ENCODE measurements around the gene IQUB.
"Not testable (repeated sequence)": the region's sequence is repeated elsewhere in the genome, so short reads cannot be mapped to it uniquely, and the experiment has no call there.

Gene IQUB

DNA sequence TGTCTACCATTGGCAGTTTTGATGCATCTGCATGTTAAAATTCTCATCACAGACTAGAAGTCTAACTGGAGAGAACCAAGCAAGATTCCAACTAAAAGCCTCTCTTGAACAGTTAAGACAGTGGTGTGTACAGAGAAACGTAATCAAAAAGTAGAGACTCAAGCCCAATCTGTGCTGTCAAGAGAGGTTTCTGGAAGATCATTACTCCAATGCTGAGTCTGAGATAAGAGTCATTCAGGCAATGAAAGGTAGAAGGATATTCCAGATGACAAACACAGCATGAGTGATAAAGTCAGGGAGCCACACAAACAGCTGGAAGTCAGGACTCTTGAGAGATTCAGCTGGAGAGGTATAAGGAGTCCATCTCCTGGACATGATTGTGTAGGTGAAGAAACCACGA, 48.7 kb downstream of the IQUB start:
- DNase-seq (ENCODE audit: low spot score), result no peak

DNA sequence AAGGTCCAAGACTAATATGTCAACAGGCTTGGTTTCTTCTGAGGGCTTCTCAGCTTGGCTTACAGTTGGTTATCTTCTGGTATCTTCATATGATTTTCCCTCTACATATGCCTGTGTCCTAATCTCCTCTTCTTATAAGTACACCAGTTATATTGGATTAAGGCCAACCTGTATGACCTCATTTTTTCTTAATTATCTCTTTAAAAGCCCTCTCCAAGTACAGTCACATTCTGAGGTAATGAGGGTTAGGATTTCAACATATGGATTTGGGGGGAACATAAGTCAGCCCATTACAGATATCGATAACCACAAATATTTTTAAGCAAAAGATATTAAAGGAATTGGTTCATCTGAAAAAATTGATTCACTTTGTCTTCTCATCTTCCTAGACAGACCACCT, 49.2 kb downstream of the IQUB start:
- no peak for DNase-seq (ENCODE audit: low spot score)

DNA sequence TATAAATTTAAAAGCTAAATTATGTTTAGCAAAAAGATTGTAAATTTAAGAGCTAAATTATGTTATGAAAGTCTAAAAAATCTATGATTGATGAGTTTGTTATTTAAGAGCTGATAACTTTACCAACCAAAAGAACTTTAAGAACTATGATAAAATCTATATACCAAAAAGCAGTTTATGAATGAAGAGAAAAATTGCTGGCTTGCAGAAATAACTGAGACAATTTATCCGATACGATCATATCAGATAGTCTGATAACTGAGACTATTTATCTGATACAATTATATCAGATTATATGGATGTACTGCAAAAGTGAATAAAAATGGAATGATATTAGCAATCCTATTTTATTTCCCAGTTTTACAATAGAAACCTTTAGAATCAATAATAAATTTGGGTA, 50.2 kb downstream of the IQUB start:
- DNase-seq (ENCODE audit: low spot score), result no peak

DNA sequence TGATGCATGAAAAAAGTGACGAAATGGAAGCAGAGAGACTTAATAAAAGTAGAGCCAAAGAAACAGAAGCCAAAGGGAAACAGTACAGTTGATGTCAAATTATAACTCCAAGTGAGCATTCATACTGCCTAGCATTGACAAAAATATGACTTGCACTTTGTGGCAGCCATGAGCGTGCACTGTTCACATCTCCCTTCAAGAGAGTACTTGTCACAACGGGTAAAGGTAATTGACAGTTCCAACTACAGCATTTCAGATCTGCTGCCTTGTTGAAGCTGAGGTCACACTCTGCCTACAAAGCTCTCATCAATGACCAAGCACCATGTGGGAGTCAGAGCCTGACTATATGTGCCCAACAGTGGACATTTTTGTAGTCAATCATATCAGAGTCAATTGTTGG, 54.3 kb downstream of the IQUB start:
- DNase-seq (ENCODE audit: low spot score), result no peak

DNA sequence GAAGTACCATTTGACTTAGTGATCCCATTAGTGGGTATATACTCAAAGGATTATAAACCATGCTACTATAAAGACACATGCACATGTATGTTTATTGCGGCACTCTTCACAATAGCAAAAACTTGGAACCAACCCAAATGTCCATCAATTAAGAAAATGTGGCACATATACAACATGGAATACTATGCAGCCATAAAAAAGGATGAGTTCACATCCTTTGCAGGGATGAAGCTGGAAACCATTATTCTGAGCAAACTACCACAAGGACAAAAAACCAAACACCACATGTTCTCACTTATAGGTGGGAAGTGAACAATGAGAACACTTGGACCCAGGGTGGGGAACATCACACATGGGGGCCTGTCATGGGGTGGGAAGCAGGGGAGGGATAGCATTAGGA, 56.3 kb downstream of the IQUB start:
- DNase-seq (ENCODE audit: low spot score), result not testable (repeated sequence)

DNA sequence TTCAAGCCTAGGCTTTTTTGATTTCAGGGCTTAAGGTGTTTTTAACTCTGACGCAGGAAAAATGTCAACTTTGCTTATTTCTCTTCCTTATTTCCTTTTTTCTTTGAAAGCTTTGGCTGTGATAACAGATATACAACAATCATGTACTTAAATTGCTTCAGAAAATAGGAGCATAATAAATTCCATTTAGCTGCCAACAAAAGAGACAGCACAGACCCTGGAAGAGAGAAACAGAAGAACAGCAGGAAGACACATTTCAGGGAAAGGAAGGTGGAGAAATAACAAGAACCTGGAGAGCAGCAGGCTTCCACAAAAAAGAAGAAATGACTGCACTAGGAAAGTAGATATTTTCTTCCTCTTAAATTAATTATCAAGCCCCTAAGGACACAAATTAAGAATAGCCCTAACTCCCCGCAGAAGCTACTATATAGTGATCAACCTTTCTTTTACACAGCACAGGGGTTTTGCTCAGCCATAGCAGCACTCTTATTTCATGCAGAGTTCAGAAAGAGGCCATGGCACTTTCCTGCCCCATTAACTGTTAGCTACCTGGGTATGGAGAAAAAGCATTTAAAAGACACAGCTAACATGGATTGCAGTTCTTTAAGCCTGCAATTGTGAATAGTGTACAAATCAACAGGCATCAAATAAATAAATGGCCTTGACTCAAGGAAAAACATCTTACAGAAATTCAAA, 61.5 kb downstream of the IQUB start:
- DNase-seq (ENCODE audit: low spot score), result no peak

DNA sequence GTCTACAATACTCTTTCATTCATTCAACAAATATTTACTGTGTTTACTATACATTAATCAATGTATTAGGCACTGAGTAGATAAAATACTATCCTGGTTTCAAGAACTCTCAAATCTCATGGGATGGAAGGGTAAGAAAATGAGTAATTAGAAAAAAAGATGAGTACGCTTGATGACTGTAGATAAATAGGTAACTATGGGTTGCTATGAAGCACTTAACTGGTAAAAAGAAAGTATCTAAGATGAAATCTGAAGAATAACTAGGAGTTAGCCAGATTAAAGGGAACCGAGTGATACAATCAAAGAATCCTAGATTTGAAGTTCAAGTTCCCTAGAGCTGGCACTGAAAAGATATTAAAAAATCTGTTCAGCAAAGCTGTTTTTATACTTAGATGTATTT, 62.1 kb downstream of the IQUB start:
- DNase-seq (ENCODE audit: low spot score), result no peak

DNA sequence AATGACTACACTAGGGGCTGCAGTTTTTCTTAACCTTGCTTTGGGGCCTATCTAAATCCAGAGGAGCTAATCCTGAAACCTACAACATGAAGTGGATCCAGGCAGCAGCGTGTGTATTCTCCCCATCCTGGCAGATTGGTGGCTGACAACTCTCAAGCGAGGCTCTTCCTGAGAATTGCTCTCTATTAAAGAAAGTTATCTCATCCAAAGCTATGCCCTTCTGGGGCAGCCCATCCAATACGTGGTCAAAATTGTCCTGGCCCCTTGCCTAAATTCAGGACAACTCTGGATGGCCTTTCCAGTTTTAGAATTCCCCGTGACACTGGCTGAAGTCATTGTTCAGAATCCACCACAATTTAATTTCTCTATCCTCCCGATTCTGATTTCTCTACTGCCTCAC, 66.1 kb downstream of the IQUB start:
- no peak for DNase-seq (ENCODE audit: low spot score)

DNA sequence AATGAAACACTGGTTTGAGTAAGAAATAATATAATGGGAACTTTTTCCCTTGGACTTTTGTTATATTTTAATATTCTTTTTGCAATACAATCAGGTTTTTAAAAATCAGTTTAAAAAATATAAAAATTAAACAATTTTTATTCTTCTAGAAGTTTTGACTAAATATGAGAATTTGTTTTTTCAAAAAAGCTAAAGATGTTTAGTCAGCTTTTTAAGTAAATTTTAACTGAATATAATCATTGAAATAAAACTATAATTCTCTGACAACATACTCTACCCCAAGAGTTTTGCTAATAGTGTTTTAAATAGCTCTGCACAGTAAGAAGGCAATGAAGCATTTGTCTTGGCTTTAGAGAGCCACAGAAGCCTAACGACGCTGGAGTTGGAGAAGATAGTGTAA, 70.5 kb downstream of the IQUB start:
- DNase-seq (ENCODE audit: low spot score), result no peak

DNA sequence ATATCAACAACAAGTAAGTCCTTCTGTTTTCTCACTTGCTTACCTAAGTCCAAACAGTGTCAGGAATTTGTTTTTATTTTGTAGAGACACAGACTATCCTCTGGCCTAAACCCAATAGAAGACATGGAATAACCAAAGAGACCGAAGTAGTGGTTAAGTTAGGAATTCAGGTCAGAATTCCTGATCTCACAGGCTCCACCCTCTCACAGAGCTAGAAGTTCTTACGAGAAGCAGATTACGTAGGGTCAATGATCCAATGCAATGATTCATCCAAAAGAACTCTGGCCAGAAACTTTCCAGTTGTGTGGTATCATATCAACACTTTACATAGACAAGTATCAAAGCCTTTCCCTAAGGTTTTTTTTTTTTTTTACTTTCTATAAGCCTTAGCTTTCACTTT, 73.8 kb downstream of the IQUB start:
- DNase-seq (ENCODE audit: low spot score), result no peak

DNA sequence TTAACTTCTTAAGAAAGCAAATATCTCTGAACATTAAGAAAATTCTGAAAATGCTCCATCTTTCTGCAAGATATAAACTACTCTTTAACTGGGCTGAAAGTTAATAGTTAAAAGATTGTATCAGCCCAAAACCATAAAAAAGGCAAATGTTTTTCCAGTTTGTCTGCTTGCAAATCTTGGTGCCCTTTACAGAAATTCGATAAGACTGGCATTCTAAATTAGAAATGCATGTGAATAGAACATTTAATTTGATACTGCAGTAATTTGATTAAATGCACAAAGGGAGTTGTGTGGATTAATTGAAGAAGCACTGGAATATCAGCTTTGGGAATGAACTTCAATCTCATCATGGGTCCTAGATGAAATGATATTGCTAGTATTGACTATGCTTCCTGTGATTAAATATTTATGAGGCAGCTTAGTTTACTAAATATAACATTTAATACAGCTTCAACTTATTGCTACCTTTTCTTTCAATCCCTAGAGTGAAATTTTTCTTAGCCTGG, 78.4 kb downstream of the IQUB start:
- DNase-seq (ENCODE audit: low spot score), result no peak

DNA sequence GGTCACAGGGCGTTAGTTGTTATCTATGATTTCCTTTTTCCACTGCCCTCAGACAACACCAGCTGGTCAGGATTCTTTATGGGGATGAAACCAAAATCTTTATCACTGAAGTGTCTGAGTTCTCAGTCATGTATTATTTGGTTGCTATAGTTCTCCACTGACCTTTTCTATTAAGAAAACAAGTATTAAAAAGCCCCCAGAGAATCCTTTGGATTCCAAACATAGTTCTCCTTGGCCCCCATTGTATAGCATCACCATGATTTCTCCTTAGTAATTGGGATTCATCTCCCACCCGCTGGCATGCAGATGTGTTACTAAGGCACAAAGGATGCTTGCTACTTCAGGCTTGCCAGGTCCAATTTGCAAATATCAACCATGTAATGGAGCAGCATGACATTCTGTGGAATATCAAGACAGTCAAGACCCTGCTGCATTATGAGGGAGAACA, 94.3 kb downstream of the IQUB start:
- peak; percentile 54 for DNase-seq (ENCODE audit: low spot score)

DNA sequence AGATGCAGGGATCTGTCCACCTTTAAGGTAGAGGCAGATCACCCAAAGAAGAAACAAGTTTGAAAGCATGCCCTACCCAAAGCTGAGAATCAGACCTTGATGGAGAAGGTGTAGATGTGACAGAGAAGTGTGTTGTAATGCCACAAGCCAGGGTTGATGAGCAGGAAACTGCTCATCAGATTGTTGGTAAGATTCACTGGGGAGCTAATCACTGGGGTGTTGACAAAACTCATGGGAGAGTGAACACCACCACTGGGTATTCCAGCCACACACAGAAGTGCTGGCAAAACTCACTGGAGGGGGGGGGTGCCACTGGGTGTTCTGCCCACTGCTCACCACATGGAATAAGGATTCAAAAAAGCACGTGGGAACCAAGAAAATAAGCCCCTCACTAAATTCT, 95.2 kb downstream of the IQUB start:
- no peak for DNase-seq (ENCODE audit: low spot score)

DNA sequence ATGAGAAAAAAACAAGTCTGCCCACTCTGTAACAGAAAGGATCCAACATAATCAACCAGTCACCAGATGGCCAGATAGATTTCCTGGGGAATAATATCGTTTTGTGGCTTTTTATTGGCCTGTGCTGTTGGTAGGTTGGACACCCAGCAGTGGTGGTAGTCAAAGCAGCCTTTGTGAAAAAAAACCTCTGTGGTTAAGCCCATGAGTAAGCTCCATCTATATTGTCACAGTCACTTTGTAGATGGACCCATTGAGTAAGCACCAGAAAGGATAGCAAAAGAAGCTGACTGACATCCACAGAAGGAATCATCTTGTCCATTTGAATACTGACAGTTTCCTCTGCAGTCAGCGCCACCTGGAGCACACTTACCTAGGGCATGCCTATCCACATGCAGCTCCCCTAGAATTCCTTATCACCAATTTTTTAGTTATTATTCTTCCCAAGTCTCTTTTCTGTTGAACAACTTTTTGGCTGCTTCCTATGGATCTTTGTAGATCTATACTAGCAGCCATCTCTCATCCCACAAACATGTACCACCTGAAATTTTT, 96.9 kb downstream of the IQUB start:
- DNase-seq (ENCODE audit: low spot score), result no peak

DNA sequence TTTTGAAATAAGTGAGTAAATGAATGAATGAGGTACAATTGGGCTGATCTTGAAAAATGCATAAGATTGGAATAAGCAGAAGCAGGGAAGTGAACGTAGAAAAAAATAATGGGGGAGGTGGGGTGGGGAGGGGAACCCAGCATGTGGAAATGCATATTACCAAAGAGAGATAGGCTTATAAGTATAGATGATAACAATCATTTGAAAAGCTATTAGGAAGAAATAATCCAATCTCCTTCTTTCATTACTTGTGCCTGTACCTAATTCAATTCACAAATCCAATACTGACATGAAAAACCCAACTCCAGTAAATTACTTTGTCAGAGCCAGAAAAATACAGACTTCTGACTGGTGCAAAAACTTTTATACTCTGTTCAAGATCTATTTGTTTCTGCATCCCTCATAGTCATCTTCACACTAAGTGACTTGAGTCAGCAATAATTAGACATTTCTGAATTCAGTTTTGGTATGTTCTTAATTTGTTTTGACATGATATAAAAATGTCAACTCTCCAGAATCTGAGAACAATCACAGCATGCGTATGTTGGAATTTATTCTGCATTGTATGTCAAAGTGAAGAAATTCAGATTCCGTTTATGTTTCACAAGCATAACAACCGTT, 99.2 kb downstream of the IQUB start:
- DNase-seq (ENCODE audit: low spot score), result no peak

DNA sequence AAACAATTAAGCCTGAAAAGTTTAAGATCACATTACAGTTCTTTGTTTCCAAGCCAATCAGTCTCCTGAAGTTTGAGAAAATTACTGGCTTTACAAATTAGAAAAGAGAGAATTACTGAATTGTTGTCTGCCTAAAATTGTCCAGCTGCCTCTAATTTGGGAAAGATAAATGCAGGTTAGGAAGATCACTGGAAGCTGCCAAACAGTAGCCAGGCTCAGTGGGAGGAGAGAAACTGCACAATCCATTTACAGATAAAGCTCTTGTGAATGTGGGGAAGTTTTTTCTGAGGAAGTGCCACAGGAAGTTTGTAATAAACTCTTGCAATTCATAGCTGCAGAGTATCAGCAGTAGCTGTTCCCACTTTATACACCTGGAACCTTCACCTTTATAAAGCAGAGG, 100.7 kb downstream of the IQUB start:
- DNase-seq (ENCODE audit: low spot score), result no peak

DNA sequence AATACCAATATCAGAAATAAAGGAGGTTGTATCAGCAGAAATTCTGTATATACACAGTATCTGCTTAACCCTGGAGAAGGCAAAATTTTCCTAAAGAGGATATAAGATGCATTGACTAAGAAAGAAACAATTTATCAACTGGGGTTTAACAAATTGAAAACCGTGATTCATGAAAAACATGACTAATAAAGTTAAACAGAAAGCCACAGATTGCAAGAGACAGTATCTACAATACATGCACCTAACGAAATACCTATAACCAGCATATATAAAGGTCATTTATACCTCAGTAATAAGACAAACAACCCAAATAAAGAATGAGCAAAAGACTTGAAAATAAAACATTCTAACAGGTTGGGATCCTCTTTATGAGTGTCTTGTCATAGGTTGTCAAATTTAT, 101.8 kb downstream of the IQUB start:
- no peak for DNase-seq (ENCODE audit: low spot score)

DNA sequence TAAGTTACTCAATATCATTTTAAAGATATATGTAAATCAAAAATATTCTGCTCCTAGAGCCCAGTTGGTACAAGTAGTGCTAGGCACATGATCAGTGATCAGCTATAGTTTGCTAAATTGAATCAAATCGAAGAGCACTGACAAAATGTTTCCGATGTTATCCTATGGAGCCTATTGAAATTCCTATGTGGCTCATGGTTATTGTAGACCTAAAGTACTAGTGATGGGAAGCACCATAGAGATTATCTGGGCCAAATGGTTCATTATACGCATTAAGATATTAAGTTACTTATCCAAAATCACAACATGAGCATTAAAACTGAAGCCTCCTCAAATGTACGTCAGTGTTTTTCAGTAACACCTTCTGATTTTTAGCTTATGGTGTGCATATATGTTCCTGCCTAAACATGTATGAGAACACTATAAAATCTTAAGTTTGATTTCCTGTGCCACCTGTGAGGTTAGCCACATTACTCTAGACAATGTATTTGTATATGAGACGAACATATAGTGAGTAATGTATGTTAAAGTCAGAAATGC, 103.2 kb downstream of the IQUB start:
- DNase-seq (ENCODE audit: low spot score), result no peak

DNA sequence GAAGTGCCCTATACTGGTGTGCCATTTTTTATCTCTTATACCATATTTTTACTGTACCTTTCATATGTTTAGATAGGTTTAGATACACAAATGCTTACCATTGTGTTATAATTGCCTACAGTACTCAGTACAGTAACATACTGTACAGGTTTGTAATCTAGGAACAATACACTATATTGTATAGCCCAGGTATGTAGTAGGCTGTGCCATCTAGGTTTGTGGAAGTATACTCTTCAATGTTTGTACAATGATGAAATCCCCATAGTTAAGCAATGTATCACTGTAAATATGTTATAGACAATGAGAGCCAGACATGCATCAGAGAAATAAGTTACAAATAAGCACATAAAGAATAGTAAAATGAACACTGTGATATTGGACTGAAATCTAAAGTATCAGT, 109.1 kb downstream of the IQUB start:
- no peak for DNase-seq (ENCODE audit: low spot score)

DNA sequence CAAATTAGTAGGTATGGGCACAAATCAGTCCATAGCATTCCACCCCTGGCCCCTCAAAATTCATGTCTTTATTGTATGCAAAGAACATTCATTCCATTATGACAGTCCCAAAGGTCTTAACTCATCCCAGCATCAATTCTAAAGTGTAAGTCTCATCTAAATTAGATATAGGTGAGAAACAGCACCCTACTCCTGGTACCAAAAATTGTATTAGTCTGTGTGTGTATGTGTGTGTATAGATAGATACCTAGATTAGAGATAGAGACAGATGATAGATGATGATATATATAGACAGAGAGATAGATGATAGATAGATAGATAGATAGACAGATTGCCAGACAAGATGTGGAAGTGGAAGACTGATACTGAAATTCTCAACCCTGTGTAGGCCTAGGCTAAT, 109.9 kb downstream of the IQUB start:
- no peak for DNase-seq (ENCODE audit: low spot score)

DNA sequence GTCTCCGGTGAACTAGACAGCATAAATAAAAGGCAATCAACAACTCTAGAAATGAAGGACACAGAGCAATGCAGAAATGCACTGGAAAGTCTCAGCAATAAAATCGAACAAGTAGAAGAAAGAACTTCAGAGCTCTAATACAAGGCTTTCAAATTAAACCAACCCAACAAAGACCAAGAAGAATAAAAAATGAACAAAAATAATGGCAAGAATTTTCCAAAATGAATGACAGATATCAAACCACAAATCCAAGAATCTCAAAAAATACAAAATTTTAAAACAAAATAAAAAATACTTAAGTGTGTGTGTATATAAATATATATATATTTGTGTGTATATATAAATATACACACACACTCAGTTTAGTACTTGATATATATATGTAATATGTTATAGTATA, 110.8 kb downstream of the IQUB start:
- no peak for DNase-seq (ENCODE audit: low spot score)

DNA sequence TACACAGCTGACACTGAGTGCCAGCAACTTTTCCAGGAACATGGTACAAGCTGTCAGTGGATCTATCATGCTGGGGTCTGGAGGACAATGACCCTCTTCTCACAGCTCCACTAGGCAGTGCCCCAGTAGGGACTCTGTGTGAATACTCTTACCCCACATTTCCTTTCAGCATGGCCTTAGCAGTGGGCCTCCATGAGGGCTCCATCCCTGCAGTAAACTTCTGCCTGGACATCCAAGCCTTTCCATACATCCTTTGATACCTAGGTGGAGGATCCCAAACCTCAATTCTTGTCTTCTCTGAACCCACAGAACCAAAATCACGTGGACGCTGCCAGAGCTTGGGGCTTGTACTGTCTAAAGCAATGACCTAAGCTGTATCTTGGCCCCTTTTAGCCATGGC, 116.8 kb downstream of the IQUB start:
- DNase-seq (ENCODE audit: low spot score), result no peak

DNA sequence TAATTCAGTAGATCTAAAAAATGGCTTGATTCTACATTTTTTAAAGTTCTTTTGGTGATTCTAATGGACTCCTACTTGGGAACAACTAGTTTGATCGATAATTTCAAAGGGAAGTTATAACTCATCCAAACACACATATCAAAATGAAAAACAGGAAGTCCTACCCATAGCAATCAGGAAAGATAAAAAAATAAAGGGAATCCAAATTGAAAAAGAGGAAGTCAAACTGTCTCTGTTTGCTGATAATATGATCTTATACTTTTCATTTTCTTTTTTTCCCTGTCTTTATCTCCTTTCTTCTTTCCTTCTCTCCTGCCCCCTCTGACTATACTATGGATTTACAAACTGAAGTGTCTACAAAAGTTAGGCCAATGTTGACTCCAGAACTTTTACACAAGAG, 118.8 kb downstream of the IQUB start:
- DNase-seq (ENCODE audit: low spot score), result no peak

All from iPS-NIHi11 (cell line).